ENCODE measurements around the gene INSIG1.
A peak's percentile ranks its signal among the peaks of the same experiment; 100 is the strongest.

Gene INSIG1

DNA sequence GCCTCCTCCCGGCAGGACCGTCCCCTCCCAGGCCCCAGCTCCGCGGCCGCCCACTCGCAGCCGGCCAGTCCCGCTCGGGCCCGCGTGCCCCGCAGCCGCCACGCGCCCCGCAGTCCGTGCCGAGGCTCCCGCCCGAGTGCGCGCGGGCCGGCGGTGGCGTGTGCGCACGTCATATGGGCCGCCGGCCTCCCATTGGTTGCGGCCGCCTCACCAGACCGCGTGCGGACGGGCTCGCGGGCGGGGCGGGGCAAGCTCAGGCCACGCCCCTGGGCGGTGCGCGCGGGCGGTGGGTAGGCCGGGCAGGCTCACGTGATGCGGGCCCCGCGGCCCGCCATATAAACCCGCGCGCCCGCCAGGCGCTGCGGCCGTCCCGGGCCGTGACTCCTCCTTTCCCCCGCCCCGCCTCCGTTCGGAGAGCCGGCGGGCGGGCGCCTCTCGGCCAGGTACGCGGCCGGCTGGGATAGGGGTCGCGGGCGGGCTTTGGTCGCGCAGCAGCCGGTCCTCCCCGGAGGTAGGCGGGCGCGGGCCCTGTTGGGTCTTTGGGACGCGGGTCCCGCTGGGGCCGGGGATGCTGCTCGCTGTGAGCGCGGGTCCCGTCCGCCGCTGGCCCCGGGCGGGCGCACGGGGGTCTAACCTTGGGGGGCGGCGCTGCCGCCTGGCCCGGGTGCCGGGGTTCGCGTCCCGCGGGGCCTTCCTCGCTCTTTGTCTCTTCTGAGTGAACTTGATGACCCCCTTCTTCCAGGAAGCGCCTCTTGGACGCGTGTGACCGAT is at the start of gene INSIG1:
Gene INSIG1 (plus strand): TSS at position 362 of the 771 bp plus-strand sequence. CDS start 408 bp downstream, at position 770.
- DNase-seq (ENCODE audit: low spot score): peak; percentile 99

DNA sequence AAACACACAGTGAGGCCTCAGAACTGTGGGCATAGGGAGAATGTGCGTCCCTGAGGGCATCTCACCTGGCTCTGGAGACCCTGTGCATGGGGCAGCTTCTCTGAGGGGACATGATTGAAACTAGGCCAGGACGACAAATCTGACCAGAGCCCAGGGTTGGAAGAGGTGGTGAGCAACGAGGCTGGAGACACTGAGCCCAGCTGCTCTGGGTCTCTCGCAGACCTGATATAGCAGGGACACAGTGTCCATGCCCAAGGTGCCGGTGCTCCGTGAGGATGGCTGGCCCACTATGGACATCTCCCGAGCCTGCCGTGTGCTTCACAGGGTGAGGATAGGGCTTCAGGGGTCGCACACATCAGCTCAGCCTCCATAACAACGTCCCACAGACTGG is 49.3 kb upstream of the INSIG1 start:
- DNase-seq (ENCODE audit: low spot score): no peak

DNA sequence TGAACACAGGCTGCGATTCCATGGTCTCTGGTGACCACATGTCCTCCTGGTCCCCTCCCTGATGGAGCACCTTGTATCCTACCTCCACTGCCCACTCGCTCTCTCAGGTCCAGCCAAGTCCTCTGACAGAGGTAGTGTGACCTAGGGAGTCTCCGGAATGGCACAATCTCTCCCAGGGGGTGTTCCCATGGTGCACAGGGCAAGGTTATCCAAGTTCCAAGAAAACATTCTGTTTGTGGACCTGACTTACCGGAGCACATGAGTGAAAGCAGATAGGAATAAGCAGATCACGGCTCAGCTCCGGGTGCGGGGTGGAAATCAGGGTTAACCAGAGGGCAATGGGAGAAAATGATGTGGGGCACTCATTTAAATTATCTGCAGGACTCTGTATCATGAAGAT is 45.8 kb upstream of the INSIG1 start:
- DNase-seq (ENCODE audit: low spot score): no peak

DNA sequence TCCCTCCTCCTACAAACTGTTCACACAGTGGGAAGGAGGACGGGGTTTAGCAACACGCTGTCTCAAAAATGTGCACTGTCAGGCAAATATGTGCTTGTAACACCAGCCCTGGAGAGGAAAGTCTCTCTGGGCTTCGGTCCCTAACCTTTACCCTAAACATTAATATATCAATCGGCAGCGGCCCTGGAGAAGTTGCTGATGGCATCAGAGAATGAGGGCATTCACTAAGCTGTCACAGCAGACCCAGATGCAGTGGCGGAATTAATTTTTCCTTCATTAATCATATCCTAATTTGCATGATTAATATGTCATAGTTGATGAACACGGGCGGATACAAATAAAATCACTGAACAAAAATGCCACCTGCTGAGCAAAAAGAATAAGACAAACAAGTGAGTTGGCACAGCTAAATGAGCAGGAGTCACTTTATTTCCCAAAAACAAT is 45.2 kb upstream of the INSIG1 start:
- peak; percentile 35 for DNase-seq (ENCODE audit: low spot score)

DNA sequence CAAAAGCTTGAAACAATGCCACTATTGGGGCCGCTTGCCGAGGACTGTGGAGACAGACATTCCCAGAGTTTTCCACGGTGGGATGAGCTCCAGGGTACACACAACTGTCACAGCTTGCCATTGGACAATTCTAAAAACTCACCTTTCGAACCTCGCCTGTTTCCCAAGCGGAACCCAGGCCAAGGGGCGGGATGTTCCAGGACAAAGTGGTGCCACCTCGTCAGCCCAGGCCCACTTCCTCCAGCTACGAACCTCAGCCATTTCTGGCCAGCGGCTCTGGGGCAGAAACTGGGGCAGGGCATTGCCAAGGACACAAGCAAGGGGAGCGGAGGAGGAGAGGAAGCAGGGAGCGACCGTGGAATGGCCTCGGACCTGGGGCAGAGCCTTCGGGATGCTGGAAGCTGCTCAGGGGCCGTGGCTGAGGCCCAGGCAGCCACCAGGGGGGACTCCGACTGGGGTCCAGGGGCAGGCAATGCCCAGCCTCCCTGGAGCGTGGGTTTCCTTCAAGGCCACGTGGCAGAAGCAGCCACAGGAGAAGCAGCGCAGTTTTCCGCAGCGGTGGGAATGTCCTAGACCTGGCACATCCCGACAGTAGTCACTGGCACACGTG is 44.7 kb upstream of the INSIG1 start:
- no peak for DNase-seq (ENCODE audit: low spot score)

DNA sequence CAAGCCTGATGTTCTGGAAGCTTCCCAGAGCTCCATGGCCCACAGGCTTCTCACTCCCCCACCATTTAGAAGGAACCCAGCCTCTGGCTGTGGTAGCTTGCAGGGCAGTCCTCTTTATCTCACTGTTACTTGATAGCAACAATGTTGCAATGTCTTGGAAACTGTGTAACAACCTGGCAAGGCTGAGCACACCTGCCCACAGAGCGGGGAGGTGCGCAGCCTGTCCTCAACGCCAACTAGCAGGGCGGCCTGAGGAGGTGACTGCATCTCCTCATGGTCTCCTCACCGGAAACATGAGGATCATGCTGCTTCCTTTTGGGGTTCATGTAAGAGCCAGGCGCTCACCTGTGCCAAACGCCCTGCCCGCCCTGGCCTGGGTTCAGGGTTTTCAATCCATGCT is 43.7 kb upstream of the INSIG1 start:
- DNase-seq (ENCODE audit: low spot score): no peak

DNA sequence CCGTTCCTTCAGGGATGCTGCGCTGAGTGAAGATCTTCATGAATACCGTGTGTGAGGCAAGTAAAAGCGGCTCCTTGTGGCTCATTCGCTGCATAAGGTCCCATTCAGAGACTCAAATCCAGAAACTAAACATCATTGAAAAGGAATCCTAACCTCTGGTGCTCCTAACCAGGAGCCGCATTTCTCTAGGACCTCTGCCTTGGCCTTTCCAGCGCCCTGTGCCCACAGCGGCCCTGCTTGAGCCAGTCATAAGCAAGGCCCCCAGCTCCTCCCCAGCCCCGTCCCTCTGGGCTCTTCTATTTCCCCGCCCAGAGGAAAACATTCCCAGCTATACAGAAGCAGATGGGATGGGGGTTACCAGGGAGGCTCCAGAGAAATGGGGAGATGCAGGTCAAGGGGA is 42.6 kb upstream of the INSIG1 start:
- no peak for DNase-seq (ENCODE audit: low spot score)

DNA sequence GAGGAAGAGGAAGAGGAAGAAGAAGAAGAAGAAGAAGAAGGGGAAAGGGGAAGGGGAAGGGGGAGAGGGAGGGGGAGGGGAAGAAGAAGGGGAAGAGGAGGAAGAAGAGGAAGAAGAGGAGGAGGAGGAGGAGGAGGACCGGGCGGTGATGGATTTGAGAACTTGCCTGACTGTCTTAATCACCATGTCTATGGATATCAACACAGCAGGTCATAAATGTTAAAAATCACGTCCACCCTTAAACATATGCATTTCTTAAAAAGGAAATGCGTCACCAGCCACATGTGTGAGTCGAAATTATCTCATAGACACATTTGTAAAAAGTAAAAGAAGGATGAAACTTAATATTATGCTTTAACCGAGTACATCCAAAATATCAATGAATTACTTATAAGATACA is 42.1 kb upstream of the INSIG1 start:
- DNase-seq (ENCODE audit: low spot score): no peak

DNA sequence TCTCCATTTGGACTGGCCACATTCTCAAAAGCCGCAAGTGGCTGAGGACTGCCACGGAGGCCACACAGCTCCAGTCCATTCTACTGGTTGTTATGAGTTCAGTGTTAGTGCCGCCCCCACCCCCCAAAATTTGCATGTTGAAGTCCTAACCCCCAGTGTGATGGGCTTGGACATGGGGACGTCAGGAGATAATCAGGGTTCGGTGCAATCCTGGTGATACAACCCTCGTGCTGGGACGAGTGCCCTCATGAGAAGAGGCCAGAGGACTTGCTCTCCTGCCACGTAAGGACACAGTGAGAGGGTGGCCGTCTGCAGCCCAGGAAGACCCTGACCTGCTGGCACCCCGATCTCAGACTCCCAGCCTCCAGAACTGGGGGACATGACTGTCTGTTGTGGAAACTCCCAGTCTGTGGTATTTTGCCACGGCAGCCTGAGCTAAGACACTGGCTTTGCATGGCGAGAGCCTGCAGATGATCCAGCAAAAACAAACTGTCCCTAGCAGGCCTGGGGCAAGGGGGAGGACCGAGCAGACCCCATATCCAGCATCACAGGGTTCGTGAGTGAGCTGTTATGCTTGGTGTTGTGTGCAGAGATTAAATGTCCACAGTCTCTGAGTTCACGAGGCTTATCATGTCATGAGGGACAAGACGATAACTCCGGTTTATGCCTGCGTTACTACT is 41.5 kb upstream of the INSIG1 start:
- no peak for DNase-seq (ENCODE audit: low spot score)

DNA sequence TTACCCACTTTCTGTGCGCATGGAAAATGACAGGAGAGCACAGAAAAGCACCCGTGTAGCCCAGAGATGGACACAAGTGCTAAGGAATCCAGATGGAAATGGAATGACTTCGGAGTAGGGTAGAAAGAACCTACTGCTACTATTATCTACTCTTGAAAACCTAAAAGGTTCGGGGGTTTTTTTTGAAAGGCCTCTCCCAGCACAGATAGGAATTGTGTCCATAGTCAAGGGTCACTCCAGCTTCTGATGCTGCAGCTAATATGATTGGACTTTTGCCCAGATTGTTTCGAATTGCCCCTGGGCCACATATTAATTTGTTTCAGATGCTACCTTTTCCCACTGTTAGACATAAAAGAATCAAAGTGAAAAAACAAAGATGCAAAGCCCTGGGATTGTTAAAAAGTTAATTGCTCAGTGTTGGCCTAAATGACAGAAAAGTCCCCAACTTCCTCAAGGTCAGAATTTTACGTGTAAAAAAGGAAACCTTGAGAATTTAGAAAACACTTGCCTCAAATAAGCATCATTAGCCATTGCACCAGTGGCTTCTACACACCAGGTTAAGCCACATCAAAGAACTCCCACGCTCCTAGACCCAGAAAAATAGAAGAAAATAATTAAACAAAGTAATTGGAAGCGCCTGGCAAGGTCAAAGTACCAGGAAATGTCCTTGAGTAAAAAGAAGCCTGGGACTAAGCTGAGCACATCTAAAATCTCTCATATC is 40.8 kb upstream of the INSIG1 start:
- DNase-seq (ENCODE audit: low spot score): no peak

DNA sequence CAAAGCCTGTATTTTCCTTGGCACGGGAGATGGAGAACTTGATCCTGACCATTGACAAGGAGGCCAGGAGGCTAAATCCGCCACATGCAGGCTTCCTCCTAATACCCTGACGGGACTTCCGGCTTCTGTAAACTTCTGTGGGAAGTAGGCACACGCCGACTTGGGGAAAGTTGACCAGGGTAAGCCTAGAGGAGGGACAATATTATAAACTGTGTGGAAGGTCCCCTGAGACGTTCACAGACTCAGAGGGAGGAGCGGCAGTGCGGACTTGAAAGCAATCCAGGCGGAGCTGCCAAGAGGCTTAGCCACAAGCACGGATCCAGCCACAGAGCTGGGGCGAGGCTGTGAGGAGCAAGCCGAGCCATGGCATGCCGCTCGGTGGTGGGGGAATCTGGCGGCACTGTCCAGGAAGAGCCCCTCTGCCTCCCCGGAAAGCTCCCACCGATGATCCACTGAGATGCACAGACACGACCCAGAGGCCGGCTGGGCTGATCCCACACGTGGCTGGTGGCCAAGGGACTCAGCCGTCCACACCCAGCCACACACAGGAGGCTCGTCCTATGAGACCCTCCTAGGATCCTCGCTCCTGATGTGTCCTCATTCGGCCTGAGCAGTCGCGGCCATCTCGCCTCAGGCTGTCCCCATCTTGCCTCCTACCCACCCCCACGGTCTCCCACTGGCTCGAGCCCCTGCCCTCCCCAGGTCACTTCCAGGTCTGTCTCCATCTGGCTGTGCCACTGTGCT is 40.0 kb upstream of the INSIG1 start:
- DNase-seq (ENCODE audit: low spot score): peak; percentile 69

DNA sequence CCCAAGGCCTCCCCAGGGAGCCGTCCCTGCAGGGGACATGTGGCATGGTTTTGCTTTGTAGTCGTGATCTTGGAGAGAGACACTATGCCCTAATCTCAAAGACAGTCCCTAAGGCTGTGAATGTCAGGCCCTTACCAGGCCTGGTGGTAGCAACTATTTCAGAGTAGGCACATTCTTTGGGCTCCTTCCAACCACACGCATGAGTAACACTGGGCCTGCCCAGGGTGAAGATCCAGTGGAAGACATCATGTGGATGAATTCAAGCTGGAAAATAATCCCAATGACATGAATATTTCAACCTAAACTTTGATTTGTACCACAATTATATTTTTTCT is 39.5 kb upstream of the INSIG1 start:
- DNase-seq (ENCODE audit: low spot score): peak; percentile 82

DNA sequence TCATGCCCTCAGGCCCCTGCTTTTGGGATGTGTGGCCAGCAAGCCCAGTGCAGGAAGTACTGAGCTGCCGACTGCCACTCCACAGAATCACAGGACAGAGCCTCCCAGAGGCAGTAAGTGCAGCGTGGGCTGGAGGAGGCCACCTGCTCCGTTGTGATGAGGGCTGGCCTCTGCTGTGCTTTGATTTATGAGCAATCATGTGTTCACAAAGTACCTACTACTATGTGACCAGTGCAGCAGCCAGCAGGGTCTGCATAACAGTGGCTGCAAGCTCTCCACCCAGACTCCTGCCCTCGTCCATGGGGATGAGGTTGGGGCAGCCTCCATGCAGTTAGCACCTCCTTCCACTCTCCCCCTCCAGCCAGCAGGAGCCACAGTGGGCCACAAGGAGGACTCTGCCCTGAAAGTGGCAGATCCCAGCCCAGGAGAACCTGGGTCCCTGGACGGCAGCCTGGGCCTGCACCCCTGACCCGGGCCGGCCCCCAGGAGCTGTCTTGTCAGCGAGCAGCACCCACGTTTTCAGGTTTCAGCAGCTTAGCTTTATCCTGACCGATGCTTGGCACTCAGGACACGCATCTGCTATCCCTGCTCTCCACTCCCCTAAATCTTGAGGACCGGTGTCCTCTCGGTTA is 37.7 kb upstream of the INSIG1 start:
- DNase-seq (ENCODE audit: low spot score): no peak

DNA sequence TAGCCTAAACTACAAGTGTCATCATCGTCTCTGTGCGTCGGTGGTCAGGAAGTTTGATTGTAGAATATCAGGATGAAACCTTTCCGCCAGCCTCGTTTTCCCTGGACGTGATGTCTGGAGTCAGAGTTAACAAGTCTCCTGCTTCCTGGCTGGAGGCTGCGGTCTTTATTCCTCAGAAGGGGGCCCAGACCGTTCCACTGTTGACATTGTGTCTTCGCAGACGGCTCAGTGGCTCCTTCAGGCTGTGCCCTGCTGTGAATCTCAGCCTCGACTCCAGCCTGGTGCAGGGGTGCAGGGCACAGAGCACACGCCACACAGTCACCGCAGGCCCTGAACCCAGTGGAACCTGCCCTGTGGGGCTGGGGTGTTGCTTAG is 37.2 kb upstream of the INSIG1 start:
- DNase-seq (ENCODE audit: low spot score): no peak

DNA sequence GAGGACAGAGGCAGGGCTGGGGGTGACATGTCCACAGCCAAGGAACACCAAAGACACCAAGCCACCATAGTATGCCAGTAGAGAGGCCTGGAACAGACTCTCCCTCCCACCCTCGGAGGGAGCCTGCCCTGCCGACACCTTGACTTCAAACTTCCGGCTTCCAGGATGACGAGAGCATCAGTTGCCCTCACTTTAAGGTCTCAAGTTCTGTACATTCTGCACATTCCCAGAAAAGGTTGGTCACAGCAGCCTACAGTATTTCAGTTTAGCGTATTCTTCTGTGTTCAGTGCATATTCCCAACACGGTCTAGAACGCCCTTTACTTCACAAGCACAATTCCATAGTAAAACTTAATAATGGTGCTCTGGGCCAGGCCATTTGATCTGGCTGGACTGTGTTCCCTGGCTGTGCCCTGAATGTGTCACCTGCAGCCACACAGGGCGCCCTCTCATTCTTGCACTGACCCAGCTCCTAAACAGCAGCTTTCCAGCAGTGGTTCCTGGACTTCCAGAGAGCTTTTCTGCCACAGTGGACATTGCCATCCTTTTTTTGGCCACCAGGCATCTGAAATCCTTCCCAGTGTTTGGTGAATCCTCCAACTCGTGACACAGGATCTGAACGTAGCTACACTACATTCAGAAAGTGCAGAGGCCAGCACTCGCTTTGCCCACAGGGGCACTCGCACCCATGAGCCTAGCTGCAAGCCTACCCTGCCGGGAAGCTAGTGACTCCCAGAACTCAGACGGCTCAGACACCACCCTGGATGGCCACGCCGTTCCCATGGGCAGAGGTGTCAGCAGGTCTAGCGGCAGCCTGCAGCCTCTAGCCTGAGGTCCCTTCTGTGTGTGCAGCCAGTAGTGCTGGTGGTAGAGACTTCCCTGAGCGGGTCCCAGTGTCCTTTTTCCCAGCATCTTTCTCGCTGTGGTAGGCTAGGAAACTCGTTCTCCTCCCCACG is 36.4 kb upstream of the INSIG1 start:
- no peak for DNase-seq (ENCODE audit: low spot score)

DNA sequence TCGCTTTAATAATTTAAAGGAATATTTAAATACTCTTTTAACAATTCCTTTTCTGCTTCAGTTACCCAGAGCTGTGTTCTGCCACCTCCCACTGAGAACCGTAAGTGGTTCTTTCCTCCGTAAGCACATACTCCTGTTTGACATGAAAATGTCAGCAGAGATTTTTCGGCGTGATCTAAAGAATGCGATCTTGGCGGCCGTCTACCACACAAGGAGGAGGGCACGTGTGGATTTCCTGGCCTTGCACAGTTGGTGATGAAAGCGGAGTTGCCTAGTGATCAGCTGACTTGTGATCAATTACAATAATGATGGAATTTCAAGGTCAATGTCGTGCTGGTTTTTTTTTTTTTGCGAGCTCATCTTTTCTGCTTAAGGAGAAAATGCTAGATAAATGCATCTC is 35.6 kb upstream of the INSIG1 start:
- DNase-seq (ENCODE audit: low spot score): no peak

DNA sequence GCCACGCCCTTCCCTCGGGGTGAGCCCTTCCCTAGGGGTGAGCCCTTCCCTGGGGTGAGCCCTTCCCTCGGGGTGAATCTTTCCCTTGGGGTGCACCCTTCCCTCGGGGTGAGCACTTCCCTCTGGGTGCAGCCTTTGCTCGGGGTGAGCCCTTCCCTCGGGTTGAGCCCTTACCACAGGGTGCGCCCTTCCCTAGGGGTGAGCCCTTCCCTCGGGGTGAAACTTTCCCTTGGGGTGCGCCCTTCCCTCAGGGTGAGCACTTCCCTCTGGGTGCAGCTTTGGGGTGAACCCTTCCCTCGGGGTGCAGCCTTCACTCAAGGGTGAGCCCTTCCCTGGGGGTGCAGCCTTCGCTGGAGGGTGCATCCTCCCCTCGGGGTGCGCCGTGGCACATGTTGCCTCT is 34.6 kb upstream of the INSIG1 start:
- no peak for DNase-seq (ENCODE audit: low spot score)

DNA sequence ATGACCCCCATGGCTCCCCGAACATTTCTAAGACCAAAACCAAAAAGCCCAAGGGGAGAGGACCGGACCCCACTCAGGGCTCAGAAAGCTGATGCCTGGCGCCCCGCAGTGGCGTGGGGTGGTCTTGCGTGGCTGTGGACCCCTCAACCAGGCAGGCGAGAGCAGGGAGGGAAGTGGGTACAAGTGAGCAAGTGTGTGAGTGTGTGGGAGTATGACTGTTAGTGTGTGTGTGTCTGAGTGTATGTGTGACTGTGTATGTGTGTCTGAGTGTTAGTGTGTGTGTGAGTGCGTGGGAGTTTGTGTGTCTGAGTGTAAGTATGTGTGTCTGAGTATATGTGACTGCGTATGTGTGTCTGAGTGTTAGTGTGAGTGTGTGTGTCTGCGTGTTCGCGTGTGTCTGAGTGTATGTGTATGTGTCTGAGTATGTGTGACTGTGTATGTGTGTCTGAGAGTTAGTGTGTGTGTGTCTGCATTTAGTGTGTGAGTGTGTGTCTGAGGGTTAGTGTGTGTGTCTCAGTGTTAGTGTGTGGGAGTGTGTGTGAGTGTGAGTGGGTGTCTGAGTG is 34.0 kb upstream of the INSIG1 start:
- DNase-seq (ENCODE audit: low spot score): no peak

DNA sequence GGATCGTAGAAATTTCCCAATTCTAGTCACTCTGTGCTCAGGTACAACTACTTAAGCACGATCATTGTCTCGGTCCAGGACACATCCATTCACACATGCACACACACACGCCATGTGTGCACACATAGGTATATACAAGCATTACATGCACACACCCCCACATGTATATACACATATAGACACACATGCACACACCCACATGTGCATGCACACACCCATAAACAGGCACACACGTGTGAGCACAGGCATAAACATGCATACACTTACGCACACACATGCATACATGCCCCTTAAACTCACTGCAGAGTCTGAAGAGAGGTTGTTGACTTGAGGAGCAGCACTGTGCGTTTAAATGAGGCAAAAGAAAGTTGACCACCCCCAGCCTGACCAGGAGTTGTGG is 32.5 kb upstream of the INSIG1 start:
- DNase-seq (ENCODE audit: low spot score): no peak

DNA sequence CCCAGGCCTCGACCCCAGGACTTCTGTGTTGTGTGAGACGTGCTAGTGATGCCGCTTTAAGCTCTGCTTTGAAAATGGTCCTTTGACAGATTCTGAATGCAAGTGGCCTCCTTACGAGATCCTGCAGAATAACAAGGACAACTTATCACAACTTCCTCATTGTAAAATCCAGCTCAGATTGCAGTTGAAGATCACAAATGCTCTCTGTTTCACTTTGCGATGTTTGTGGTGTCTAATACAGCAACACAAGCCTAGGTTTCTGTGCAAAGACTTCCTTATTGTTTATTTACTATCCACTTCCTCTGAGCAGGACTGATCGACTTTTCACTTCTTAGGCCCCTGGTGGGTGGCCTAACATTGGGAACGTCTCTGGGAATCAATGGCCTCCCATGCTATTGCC is 31.7 kb upstream of the INSIG1 start:
- DNase-seq (ENCODE audit: low spot score): no peak

All from AG08396 (cell line).